HG02588 (cell line): ENCODE results near the gene DNMT1.

Experiments used
- ATAC-seq: cut with Tn5 transposase; IDR thresholded peaks from one replicate; pipeline ENCODE4 v1.9.1; 2021; ENCODE audit warnings: mild to moderate bottlenecking, moderate library complexity; ENCODE audit not compliant: unreplicated experiment

DNMT1 gene

DNA sequence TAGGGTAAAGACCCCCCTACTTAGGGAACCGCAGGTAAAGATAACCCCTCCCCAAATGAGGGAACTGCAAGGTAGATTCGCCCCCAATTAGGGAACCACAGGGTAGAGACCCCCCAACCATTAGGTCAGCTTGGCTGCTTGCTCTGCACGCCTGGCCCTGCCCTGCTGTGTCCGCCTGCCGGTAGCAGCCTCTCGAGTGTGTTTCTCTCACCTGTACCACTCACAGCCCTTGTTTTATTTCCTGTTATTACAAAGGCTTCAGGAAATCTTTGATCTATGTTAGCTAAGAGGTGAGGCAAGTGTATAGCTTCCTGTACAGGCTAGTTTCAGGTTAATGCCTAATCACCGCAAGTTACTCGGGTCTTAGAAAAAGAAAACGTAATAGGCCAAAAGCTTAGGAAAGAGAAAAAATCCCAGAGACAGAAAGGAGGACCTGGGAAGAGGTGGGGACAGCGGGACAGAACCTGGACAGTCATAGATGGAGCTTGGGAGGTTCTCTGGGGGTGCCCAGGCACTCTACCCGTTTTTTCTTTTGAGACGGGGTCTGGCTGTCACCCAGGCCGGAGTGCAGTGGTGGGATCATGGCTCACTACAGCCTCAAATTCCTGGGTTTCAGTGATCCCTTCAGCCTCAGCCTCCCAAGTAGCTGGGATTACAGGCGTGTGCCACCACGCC, 51.9 kb downstream of the DNMT1 start:
- no peak for ATAC-seq

DNA sequence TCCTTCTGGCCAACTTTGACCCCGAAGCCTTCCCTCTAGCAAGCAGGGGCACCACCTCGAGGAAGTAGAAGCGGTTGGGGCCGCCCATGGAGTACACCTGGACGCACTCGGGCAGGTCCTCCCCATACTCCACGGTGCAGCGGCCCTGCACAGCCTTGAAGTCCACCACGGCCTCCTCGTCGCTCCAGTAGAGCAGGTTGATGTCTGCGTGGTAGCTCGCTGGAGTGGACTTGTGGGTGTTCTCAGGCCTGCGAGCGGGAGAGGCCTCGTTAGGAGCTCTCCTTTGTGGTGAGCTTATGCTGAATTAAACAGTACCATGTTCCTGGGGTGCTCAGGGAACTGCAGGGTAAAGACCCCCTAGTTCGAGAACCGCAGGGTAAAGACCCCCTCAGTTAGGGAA, 52.8 kb downstream of the DNMT1 start:
- no peak for ATAC-seq

DNA sequence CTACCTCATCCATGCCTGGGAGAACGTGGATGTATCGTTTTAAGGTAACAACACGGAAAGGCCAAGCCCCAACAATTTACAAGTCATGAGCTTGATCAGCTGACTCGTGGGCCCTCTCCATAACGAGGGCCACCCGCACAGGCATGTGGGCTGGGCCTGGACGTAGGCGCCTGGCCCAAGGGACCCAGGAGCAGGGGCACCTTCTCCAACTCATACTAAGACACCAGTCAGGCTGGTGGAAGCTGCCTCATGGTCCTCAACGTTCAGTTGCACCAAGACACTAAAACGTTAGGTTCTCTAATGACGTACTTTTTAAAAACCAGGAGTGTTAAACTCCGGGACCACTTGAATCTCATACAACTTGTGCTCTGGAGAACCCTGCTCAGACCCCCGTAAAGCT, 53.3 kb downstream of the DNMT1 start:
- no peak for ATAC-seq

DNA sequence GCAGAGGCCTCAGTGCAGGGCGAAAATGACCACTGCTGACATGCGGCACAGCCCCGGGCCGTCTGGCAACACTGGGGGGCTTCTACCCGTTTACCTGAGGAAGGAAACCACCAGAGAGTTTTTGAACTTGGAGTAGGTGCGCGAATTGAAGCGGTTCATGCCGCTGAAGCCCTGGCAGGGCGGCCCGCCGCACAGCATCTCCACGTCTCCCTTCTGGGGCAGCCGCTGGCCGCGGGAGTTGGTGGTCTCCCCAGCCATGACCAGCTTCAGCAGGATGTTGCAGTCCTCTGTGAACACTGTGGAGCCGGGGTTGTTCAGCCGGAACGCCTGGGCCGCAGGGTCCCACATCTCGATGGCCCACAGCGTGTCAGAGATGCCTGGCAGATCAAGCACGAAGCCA, 54.8 kb downstream of the DNMT1 start:
- ATAC-seq, result no peak

DNA sequence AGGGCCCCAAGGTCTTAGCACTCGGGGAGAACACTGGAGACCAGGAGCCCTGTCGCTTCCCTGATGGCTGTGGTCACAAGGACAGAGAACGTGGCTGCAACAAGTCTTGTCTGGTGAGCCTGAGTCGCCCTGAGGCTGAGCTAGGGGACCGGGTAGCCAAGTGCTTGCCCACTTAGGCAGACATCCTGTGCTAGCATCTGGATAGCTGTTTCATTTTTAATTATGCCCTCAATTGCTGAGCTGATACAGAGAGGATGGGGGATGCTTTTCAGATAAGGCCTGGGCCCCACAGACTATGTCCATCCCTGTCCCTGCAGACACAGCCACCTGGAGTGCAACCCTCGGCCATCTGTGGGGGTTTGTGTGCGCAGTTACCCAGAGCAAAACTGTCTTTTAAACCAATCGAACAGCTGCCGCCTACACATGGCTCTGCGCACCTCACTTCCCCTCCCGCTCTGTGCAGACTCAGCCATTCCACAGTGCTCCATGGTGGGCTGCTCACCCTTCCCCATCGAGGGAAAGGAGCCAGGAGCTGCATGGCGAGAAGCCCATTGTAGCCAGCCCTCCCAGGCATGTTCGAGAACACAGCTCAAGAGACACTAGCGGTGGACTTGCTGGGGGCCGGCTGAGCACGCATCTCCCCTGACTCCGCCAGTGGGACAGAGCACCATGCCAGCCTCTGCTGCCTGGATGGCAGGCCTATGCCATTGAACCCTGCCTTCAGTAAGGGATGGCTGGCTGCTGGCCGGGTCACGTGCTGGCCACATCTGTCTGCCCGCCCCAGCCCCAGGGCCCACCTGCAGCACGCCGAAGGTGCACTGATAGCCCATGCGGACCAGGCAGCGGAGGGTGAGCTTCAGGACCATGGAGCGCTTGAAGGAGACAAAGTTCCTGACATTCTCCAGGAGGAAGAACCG, 55.6 kb downstream of the DNMT1 start:
- ATAC-seq, result no peak

DNA sequence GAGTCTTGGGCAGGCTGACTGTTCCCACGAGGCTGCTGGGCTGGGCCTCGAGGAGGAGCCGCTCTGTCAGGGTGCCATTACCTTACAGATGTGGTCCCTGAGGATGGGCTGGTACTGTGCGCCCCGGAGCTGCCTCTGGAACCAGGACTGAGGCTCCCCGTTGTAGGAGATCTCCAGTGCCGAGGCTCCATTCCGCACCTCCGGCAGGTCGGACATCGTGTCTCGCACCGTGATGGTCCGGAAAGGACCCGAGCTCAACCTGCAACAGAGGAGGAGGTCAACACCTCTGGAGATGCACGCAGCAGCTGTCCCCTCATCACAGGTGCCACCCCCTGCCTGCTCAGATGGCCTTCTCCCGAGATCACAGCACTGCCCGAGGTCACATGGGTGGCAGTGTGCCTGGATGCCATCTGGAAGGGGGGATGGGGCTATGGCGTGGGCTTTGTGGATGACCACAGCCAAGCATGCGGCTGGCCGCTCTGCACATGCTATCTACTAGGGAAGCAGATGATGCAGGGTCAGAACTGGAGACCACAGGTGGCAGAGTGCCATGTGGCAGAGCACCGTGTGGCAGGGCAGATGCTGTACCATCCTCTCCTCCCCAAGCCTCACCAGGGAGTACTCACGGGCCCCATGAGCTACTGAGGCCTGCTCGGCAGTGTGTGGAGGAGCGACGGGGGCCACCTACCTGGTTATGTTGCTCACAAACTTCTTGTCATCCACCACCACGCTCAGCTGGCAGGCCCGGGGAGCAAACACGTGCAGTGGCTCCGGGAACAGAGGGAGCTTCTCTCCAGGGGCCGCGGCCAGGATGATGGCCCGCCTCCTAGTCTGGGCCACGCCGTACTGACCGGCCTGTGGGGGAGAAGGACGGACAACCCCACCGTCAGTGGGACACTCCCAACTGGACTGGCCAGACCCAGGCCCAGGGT, 56.7 kb downstream of the DNMT1 start:
- no peak for ATAC-seq

DNA sequence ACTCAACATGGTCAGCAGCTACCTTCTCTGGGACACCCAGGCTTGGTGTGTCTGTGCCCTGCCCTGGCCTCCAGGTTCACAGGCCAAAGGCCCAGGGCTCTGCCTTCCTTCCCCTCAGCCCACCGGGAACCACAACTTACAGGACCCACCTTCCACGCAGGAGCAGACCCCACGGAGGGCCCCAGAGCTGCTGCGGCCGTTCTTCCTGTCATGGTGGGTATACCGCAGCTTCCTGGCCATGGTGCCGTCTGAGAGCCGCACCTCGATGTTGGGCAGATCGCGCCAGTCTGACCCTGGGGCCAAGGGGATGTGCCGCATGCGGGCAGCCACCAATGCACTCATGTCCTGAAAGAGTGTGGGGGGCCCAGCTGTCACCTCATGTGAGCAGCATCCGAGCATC, 57.8 kb downstream of the DNMT1 start:
- ATAC-seq, result no peak

DNA sequence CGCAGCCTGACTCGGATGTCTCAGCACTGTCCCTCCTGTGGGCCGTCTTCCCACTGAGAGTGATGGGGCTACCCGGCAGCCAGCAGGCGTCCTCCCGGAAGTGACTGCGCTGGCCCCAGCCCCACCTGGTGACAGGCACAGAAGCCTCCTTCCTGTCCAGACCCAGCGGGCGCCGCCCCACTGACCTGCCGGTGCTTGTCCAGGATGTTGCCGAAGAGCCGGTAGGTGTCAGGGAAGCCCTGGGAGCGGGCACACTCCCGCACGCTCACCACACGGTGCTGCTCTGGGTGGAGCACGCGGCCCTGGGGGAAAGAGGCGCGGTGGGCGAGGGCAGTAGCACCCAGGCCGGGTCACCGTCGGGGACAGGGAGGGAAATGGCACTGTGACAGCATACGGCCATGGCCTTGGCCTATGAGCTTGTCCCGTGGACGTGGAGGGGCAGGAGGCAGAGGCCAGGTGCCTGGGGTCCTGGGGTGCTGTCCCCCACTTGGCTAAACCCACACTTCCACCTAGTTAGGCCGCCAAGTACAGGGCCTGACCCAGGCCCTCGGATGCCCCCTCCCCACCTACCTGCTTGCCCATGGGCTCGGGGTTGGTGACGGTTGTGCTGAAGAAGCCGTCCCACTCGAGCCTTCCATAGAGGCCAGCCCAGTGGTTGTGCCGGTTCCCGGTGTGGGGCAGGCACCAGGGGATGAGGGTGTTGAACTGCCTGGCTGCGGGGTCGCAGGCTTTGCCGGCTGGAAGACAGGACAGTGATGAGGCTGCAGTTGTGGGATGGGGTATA, 59.0 kb downstream of the DNMT1 start:
- no peak for ATAC-seq

DNA sequence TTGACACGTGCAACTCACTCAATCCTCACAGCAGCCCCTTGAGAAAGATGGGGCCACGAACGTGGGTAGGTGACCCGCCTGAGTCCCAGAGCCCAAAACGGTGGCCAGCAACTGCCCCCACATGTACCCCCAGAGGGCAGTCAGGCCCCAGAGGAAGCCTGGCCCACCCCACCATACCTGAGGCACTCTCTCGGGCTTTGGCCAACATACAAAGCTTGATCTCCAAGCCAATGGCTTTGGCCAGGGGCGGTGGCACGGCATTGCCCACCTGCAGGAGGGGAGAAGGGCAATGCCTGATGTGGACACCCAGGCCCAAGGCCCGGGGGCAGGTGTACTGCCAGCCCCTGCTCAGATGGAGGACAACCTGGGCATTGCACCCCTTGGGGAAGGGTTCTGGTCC, 60.7 kb downstream of the DNMT1 start:
- ATAC-seq, result no peak

DNA sequence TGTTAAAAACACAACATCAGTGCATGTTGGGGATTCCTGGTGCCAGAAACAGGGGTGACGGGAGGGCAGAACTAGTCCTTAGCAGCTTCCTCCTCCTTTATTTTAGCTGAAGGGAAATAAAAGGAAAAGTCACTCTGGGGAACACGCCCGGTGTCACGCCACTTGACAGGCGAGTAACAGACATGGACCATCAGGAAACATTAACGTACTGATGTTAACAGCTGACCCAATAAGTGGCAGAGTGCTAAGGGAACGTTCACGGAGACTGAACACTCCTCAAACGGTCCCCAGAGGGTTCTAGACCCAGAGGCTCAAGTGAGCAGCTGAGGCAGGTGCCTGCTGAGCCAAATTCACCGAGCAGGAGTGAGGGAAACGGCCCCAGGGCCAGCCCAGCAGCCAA, 61.2 kb downstream of the DNMT1 start:
- ATAC-seq, result no peak

DNA sequence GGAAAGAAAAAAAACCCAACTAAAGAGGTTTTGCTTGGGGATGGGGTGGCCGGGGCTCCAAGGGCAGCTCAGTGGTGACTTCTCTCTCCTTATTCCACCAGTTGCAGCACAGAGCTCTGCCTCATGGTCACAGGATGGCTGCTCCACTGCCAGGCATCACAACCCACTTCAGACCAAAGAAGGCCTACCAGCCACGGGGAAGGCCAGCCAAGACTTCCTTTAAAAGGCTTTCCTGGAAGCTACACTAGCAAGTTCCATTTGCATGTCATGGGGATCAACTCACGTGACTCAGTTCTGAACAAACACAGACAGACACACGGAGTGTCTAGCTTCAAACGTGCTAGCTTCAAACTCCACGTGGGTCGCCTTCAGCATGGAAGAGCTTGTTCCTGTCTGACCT, 61.8 kb downstream of the DNMT1 start:
- no peak for ATAC-seq

DNA sequence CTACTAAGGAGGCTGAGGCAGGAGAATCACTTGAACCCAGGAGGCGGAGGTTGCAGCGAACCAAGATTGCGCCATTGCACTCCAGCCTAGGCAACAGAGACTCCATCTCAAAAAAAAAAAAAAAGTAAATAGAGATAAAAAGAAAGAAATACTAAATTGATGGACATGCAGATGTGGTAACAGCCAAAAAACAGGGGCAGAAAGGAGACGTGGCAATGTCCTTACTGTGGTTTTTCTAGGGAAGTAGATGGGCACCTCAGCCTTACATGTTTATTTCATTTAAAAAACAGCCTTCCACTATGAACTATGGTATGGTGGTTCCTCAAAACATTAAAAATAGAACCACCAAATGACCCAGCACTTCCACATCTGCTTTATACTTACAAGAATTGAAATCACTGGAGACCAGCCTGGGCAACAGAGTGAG, 68.5 kb downstream of the DNMT1 start:
- no peak for ATAC-seq

DNA sequence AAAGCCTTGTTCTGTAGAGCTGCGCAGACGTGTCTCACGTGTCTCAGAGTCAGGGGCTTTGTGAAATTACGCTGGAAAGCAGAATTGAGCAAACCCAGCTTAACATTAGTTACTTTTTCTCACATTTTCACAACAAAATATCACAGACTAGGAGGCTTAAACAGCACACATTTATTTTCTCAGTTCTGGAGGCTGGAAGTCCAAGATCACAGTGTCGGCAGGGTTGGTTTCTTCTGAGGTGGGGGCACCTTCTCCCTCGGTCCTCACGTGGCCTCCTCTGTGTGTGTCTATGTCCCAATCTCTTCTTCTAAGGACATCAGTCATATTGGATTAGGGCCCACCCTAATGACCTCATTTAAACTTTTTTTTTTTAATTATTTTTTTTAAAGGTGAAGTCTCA, 70.3 kb downstream of the DNMT1 start:
- no peak for ATAC-seq

DNA sequence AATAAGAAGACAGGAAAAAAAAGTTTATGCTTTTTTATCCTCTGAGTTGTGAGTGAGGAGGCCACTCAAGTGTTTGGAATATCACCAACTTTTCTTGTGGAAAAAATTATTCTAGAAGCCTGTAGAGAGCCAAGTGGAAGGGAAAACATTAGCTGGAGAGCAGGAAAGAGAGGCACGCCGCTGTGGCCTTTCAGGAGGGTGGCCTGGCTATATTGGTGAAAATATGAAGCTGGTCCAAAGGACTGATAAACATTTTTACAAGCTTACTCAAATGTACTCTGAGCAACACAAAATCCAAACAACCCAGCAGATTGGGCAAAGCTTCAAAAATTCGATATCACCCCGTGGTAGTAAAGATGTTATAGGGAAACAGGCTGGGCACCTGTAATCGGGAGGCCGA, 72.7 kb downstream of the DNMT1 start:
- ATAC-seq, result no peak

DNA sequence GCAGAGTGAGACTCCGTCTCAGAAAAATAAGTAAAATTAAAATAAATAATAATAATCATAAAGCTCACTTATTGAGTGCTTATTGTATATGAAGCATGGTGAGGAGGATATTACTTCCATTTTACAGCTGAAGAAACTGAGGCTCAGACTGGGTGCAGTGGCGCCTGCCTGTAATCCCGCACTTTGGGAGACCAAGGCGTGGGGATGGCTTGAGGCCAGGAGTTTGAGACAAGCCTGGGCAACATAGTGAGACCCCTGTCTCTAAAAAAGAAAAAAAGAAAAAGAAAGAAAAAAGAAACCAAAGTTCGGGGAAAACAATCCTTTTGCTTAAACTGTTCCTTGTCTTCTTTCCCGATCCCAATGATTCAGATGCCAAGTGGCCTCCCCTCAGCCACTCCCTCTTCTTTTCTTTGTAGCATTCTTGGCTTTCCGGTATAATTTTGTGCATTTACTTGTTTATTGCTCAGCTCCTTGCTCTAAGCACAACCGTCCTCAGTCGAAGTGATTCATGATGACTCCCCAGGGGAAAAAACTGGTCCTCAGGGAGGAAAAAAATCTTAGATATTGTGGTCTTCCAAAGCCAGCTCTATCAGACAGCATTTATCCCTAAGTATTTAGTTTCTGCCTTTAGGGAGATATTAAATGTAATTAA, 74.1 kb downstream of the DNMT1 start:
- no peak for ATAC-seq

DNA sequence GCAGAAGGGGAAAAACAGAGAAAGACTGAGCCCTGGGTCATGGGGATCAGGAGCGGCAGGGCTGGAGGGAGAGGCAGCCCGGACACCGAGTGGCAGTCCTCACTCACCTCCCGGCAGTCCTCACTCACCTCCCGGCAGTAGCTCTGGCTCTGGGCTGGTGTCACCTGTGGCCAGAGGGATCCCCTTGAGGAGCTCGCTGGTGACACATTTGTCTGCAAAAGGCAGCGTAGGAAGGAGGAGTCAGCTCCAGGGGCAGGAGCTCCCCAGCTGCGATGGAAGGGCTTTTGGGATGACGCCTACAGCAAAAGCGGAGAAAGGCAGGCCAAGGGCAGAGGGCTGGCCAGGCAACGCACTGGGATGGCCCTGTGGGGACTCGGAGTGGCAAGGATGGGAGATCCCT, 75.8 kb downstream of the DNMT1 start:
- ATAC-seq, result no peak

DNA sequence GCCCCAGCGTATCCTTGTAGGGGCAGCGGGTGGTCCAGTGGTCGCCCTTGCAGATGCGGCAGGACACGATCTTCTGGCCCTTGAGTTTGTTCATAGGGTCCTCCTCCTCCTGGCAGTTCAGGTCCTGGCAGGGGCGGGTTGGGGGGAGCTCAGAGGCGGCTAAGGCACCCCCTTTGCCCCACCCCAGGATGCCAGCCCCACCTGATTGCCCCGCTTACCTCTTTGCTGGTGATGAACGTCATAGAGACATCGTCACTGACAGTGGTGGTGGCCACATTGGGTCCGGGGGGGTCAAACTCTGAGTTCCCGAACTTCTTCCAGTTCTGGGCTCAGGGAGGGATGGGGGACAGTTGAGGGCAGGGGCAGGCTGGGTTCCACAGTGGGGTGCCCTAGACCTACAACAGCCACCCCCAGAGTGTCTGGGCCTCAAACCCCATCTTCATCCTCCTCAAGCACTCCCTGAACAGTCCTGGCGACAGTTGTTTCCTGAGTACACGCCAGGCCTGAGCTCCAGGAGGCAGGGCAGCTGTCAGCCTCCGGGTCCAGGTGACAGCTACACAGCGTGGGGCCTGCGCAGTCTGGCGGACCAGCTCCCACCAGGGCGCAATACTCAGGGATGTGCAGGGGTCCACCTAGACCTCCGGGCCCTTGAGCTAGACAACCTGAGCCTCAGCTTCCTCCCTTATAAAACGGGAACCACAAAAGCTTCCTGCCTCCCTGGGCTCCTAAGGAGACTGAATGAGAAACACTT, 77.7 kb downstream of the DNMT1 start:
- no peak for ATAC-seq

DNA sequence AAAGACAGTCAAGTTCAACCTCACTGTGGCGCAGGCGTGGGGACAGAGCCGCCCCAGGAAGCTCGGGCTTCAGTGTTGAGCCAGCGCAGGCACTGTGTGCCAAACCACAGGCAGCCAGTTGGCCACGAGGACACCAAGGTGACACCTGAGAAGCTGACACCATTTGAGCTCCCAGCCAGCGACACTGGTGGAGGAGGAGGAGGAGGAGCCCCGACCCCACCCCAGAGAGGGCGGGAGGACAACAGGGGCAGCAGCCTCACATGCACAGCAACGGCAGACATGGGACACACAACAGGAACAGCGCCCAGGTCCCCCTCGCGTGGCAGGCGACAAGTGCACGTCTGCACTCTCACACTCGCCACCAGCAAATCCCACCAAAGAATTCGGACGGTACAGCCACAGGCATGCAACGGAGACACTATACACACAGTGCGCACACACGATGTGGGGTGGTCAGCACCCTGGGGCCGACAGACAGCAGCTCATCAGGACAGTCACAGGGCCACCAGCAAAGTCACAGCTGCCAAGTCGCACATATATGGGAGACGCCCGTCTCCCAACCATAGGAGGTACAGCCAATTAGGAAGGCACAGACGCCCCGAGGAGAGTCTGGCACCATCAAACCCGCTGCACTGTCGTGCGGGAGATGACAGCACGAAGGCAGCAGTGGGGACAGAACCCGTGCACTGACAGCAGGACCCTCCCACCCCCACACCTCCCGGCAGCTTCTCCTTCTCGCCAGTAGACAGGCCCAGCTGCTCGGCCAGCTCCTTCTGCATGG, 78.5 kb downstream of the DNMT1 start:
- no peak for ATAC-seq
